DND-41 (cell line): Measurements from ENCODE around the gene TBC1D8.

Experiments used
- ATAC-seq: fragments of 200-7000 bp; cut with Tn5 transposase; 3 replicates; pipeline ENCODE4 v1.9.1; 2021; ENCODE audit warnings: low read depth; ENCODE audit not compliant: insufficient read depth
- DNase-seq: peaks from one replicate; pipeline ENCODE4 v3.0.0-alpha.2; 2020
- H2AFZ ChIP-seq: 2 replicates; pipeline ENCODE4 v1.6.0; 2012; ENCODE audit warnings: low read depth, low read length
- H3K27ac ChIP-seq: 2 replicates; pipeline ENCODE4 v1.5.1; 2012; ENCODE audit warnings: low read length, inconsistent platforms
- H3K27me3 ChIP-seq: fragments of 200-600 bp; sonication (generic); 2 replicates; pipeline ENCODE4 v1.6.0; 2012; ENCODE audit warnings: low read length, mild to moderate bottlenecking, inconsistent platforms; ENCODE audit not compliant: insufficient read depth, poor library complexity
- H3K36me3 ChIP-seq: 2 replicates; pipeline ENCODE4 v1.5.1; 2012; ENCODE audit warnings: low read length, inconsistent platforms; ENCODE audit not compliant: insufficient read depth
- H3K4me1 ChIP-seq: 2 replicates; pipeline ENCODE4 v1.5.1; 2012; ENCODE audit warnings: mild to moderate bottlenecking, low read length; ENCODE audit not compliant: insufficient read depth
- H3K4me2 ChIP-seq: 2 replicates; pipeline ENCODE4 v1.6.0; 2012; ENCODE audit warnings: mild to moderate bottlenecking, moderate library complexity, low read length, inconsistent platforms; ENCODE audit not compliant: insufficient read depth
- H3K4me3 ChIP-seq, 2 experiments: fragments of 200-600 bp in 1 of 2; shearing (Covaris generic) in 1 of 2; 2 replicates each; pipeline ENCODE4 v1.5.1; 2012 to 2016; ENCODE audit warnings: inconsistent platforms in 2 of 2, low read length in 2 of 2, mild to moderate bottlenecking in 2 of 2, low read depth in 1 of 2, moderate library complexity in 1 of 2
- H3K79me2 ChIP-seq: 2 replicates; pipeline ENCODE4 v1.6.0; 2012; ENCODE audit warnings: low read length, inconsistent platforms; ENCODE audit not compliant: insufficient read depth
- H3K9ac ChIP-seq: 2 replicates; pipeline ENCODE4 v1.6.0; 2012; ENCODE audit warnings: low read depth, mild to moderate bottlenecking, inconsistent platforms, low read length, moderate library complexity
- H3K9me3 ChIP-seq: 2 replicates; pipeline ENCODE4 v1.5.1; 2012; ENCODE audit warnings: low read length, moderate library complexity, mild to moderate bottlenecking, inconsistent platforms; ENCODE audit not compliant: insufficient read depth, severe bottlenecking
- H4K20me1 ChIP-seq: 2 replicates; pipeline ENCODE4 v1.6.0; 2012; ENCODE audit warnings: low read length; ENCODE audit not compliant: insufficient read depth
- EZH2 ChIP-seq: IDR thresholded peaks from 3 replicates; pipeline ENCODE4 v1.6.1; 2012; ENCODE audit warnings: borderline replicate concordance, low read depth, mild to moderate bottlenecking, moderate library complexity, low read length, inconsistent platforms; ENCODE audit not compliant: severe bottlenecking
- TF ChIP-seq, protein P1 (sequence below): IDR thresholded peaks from 2 replicates; pipeline ENCODE4 v1.5.1; 2012; ENCODE audit warnings: borderline replicate concordance, low read length, moderate library complexity, mild to moderate bottlenecking; ENCODE audit not compliant: poor library complexity, severe bottlenecking; ENCODE audit errors: extremely low read depth

TBC1D8 gene

DNA sequence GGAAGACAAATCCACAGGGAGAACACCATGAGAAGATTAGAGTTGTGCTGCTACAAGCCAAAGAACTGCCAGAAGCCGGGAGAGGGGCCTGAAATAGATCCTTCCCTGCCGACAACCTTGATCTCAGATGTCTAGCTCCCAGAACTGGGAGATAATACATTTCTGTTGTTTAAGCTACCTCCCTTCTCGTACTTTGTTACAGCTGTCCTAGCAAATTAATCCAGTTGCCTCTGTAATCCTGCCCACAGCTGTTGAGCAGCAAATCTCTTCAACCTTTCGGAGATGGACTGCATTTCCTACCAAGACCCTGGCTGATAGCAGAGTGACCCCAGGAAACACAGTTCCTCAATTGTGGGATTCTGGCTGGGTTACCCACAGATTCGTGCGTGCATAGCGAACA is 2.6 kb upstream of the TBC1D8 start:
- TF ChIP-seq, protein P1, sequence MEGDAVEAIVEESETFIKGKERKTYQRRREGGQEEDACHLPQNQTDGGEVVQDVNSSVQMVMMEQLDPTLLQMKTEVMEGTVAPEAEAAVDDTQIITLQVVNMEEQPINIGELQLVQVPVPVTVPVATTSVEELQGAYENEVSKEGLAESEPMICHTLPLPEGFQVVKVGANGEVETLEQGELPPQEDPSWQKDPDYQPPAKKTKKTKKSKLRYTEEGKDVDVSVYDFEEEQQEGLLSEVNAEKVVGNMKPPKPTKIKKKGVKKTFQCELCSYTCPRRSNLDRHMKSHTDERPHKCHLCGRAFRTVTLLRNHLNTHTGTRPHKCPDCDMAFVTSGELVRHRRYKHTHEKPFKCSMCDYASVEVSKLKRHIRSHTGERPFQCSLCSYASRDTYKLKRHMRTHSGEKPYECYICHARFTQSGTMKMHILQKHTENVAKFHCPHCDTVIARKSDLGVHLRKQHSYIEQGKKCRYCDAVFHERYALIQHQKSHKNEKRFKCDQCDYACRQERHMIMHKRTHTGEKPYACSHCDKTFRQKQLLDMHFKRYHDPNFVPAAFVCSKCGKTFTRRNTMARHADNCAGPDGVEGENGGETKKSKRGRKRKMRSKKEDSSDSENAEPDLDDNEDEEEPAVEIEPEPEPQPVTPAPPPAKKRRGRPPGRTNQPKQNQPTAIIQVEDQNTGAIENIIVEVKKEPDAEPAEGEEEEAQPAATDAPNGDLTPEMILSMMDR, result no peak
- TF ChIP-seq EZH2, result no peak
- Histone ChIP-seq H3K9ac (no peak overlapping the region), H4K20me1 (peaks cover 5% of the 10 kb centered on the region; the same call in 1 of the 2 replicates), H3K4me1 (peaks cover 37% of the 10 kb centered on the region), H3K4me3 (no peak overlapping the region), H3K27ac (no peak overlapping the region), H3K27me3 (no peaks in the 10 kb centered on the region), H2AFZ (no peak overlapping the region), H3K4me2 (no peak overlapping the region), H3K9me3 (no peaks in the 10 kb centered on the region), H3K36me3 (no peaks in the 10 kb centered on the region), H3K79me2 (peaks cover 18% of the 10 kb centered on the region)
- DNase-seq, result no peak
- ATAC-seq, result no peak

DNA sequence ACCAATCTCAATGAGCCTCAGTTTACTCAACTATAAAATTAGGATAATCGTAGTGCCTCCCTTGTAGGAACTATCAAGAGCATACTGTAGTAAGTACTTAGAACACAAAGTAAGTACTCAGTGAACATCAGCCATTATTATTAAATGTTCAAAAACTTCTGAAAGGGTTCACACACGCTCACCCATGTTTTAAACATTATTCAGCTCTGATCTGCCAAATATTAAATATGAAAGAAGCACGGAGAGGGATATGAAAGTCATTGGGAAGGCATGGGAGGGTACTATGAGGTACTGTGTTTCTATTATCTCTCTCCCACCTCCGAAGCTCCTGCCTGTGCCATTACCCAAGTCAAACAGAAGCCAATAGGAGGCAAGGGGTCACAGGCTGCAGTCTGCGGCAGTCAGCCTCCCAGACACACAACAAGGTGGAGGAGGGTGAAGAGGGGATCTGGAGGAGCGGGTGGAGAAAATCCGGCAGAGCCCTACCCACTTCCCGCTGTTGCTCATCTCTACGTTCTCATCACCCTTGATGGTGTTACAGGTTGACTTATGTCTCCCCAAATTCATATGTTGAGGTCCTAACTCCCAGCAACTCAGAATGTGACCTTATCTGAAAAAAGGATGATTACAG is 2.0 kb upstream of the TBC1D8 start:
- Histone ChIP-seq H3K4me1 (peaks cover 42% of the 10 kb centered on the region), H3K9me3 (no peaks in the 10 kb centered on the region), H3K4me3 (no peak overlapping the region), H3K36me3 (no peaks in the 10 kb centered on the region), H3K27ac (no peak overlapping the region), H3K79me2 (peaks cover 22% of the 10 kb centered on the region), H3K4me2 (no peak overlapping the region), H4K20me1 (peaks cover 5% of the 10 kb centered on the region; the same call in 1 of the 2 replicates), H3K27me3 (no peaks in the 10 kb centered on the region), H3K9ac (no peak overlapping the region), H2AFZ (no peak overlapping the region; the same call in 1 of the 2 replicates)
- TF ChIP-seq EZH2, result no peak
- TF ChIP-seq, protein P1, result no peak
- ATAC-seq, result no peak
- DNase-seq, result no peak

GRCh38 chr2:101152272-101153076 is 1.3 kb upstream of the TBC1D8 start:
- ATAC-seq, result no peak
- no peaks in the 10 kb centered on the region for H3K27me3 ChIP-seq
- no peak for TF ChIP-seq EZH2
- TF ChIP-seq, protein P1, result peak; percentile 70
- H2AFZ ChIP-seq, result peak overlapping the region; percentile 96; the same call in 1 of the 2 replicates
- DNase-seq, result no peak
- peak overlapping the region in 1 of 2 experiments; percentile 78; a peak in 2 of 4 replicates for H3K4me3 ChIP-seq
- H4K20me1 ChIP-seq, result peaks cover 5% of the 10 kb centered on the region; the same call in 1 of the 2 replicates
- H3K79me2 ChIP-seq, result peaks cover 22% of the 10 kb centered on the region
- H3K27ac ChIP-seq, result no peak overlapping the region
- no peaks in the 10 kb centered on the region for H3K36me3 ChIP-seq
- H3K4me2 ChIP-seq, result peak overlapping the region; percentile 95
- no peaks in the 10 kb centered on the region for H3K9me3 ChIP-seq
- peaks cover 47% of the 10 kb centered on the region for H3K4me1 ChIP-seq
- no peak overlapping the region for H3K9ac ChIP-seq
